Measurements from ENCODE around the gene HDAC4. TPM values are rescaled to one million over a fixed set of nuclear protein-coding genes. Genes with fewer than 3 reads are reported as not detected.
A peak's percentile ranks its signal among the peaks of the same experiment; 100 is the strongest.

The HDAC4 gene
- total and polyA plus RNA-seq, 2 of the 8 experiments (the other 6 are each of a cell fraction or from before 2014, with no cell fraction given) = 15.4 to 31.5 TPM

DNA sequence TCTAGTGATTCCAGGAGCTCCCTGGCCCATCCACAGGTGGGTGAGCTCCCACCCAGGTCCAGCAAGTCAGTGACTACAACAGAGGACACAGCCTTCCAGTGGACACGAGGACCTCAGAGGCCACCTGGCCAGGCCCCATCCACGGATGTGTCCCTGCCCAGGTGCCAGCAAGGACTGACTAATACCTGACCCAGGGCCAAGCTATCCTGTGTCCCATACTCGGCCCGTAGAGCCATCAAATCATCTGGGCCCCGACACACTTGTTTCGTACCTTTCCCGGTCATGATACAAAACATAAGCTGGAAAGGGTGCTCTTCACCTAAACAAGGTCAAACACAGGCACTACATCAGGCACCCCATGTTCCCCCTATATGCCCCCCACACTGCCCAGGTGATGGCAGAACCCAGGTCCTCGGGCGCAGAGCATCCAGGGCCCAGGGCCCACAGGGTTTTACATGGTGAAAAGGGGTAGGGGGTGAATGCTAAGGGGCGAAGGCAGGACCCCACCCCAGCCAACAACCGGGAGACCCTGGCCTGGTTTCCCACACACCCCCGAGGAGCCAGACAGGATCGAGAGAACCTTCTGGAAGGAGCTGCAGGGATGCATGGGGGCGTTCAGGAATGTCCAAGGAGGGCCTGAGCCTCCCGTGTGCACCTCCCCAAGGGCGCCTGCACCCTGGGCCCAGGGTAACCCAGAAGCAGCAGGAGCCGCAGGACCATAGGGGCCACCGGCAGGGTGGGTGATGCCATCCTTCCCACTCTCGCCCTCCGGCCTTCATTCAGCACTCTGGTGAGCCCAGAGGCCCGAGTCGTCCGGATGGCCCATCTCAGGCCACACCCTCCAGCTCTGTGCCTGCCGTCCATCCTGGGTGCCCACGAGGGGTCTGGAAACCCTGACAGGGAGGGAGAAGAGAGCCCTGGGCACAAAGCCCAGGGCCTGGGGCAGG is 94.3 kb downstream of the HDAC4 start:
- Histone ChIP-seq H3K27me3 (replicated peaks in 1 of 4; ENCODE audit: control insufficient read depth in 3 of 4, extremely low read depth in 1 of 4, insufficient read depth in 3 of 4, low read length in 3 of 4) (no peaks in the 10 kb centered on the region), H3K4me3 (ENCODE audit: extremely low read depth in 1 of 4, insufficient read depth in 2 of 4, low read depth in 3 of 4, low read length in 4 of 4) (no peak overlapping the region), H2AFZ (ENCODE audit: low read length) (no peak overlapping the region), H2AK5ac (ENCODE audit: low read depth, low read length) (no peak overlapping the region), H3K56ac (replicated peaks; ENCODE audit: insufficient read length, low read depth, low read length) (no peak overlapping the region), H4K8ac (ENCODE audit: extremely low read depth, insufficient read depth, low read length) (no peak overlapping the region), H2BK120ac (replicated peaks; ENCODE audit: low read depth, low read length) (no peak overlapping the region), H4K5ac (ENCODE audit: insufficient read length, low read depth, low read length) (no peak overlapping the region), H3K27ac (ENCODE audit: low read depth, low read length) (no peak overlapping the region), H4K20me1 (replicated peaks in 1 of 2; ENCODE audit: control insufficient read depth in 1 of 2, insufficient read depth in 2 of 2, low read length in 2 of 2) (peaks cover 10 to 14% of the 10 kb centered on the region in 2 experiments), H3K36me3 (ENCODE audit: control insufficient read depth in 2 of 4, insufficient read depth in 4 of 4, low read length in 3 of 4) (no peaks in the 10 kb centered on the region), H3K4ac (replicated peaks; ENCODE audit: insufficient read length, low read depth, low read length) (no peak overlapping the region), H3K23ac (ENCODE audit: insufficient read length) (no peak overlapping the region), H3K9ac (replicated peaks in 1 of 4; ENCODE audit: extremely low read depth in 1 of 4, low read depth in 3 of 4, low read length in 3 of 4) (no peak overlapping the region), H4K91ac (replicated peaks; ENCODE audit: insufficient read length, low read length) (no peak overlapping the region), H3K18ac (ENCODE audit: extremely low read depth, low read length) (no peak overlapping the region), H2BK15ac (ENCODE audit: low read length) (no peak overlapping the region), H3K79me1 (ENCODE audit: low read depth, low read length) (peaks cover 20% of the 10 kb centered on the region), H2BK5ac (ENCODE audit: low read depth, low read length) (peak overlapping the region; percentile 16; the same call in 1 of the 2 replicates), H3K14ac (ENCODE audit: insufficient read length) (no peak overlapping the region), H3K23me2 (ENCODE audit: low read depth, low read length) (no peaks in the 10 kb centered on the region), H3K4me1 (replicated peaks in 1 of 4; ENCODE audit: control insufficient read depth in 3 of 4, insufficient read depth in 4 of 4, low read length in 3 of 4) (peaks cover 0 to 11% (median 5%) of the 10 kb centered on the region in 4 experiments; a peak in 4 of 7 replicates), H2BK20ac (ENCODE audit: low read length) (no peak overlapping the region), H3K4me2 (ENCODE audit: insufficient read depth in 1 of 2, low read depth in 2 of 2, low read length in 2 of 2) (no peak overlapping the region), H3K79me2 (ENCODE audit: control insufficient read depth in 1 of 2, insufficient read depth in 2 of 2, low read length in 2 of 2) (peaks cover 0 to 96% of the 10 kb centered on the region in 2 experiments; a peak in 2 of 4 replicates), H2BK12ac (ENCODE audit: low read depth, low read length) (no peak overlapping the region), H3K9me3 (ENCODE audit: insufficient read depth in 2 of 2, low read depth in 1 of 2, low read length in 1 of 2) (no peaks in the 10 kb centered on the region)
- DNase-seq (ENCODE audit: low read depth in 1 of 2, low spot score in 2 of 2) (no peak), FAIRE-seq (no peak)
- ChIA-PET CTCF (ENCODE audit: partially characterized antibody) (interaction anchor here (0.8 to 4.6 kb wide), 4 partner anchors 10 to 163 kb away, joined by 3 to 20 read pairs (median 5); no protein-coding TSS in a partner anchor), POLR2A (ENCODE audit: partially characterized antibody) (no interaction called here)
- 89% methylated on average over 25 of the region's 25 CpGs; no CpG with 5 or more reads in 1 of the 2 experiments for WGBS, 2 experiments (ENCODE audit: extremely low coverage in 1 of 2, insufficient coverage in 1 of 2, insufficient read length in 1 of 2, insufficient replicate concordance in 2 of 2, low coverage in 1 of 2, low lambda C conversion rate in 2 of 2, missing lambda C conversion rate in 1 of 2)
- TF ChIP-seq, protein P1, sequence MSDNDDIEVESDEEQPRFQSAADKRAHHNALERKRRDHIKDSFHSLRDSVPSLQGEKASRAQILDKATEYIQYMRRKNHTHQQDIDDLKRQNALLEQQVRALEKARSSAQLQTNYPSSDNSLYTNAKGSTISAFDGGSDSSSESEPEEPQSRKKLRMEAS (IDR thresholded peaks at IDR 0.05) = no peak
- no peak for TF ChIP-seq TAF7 (optimal IDR thresholded peaks at IDR 0.05; ENCODE audit: borderline replicate concordance, low read depth, low read length)
- TF ChIP-seq, protein P2, sequence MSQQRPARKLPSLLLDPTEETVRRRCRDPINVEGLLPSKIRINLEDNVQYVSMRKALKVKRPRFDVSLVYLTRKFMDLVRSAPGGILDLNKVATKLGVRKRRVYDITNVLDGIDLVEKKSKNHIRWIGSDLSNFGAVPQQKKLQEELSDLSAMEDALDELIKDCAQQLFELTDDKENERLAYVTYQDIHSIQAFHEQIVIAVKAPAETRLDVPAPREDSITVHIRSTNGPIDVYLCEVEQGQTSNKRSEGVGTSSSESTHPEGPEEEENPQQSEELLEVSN (IDR thresholded peaks at IDR 0.05) = no peak
- no peak for TF ChIP-seq SP1 (IDR thresholded peaks at IDR 0.05; ENCODE audit: low read depth, low read length)
- TF ChIP-seq HDAC6 (IDR thresholded peaks at IDR 0.05; ENCODE audit: low read depth, low read length) = no peak
- TF ChIP-seq, protein P3, sequence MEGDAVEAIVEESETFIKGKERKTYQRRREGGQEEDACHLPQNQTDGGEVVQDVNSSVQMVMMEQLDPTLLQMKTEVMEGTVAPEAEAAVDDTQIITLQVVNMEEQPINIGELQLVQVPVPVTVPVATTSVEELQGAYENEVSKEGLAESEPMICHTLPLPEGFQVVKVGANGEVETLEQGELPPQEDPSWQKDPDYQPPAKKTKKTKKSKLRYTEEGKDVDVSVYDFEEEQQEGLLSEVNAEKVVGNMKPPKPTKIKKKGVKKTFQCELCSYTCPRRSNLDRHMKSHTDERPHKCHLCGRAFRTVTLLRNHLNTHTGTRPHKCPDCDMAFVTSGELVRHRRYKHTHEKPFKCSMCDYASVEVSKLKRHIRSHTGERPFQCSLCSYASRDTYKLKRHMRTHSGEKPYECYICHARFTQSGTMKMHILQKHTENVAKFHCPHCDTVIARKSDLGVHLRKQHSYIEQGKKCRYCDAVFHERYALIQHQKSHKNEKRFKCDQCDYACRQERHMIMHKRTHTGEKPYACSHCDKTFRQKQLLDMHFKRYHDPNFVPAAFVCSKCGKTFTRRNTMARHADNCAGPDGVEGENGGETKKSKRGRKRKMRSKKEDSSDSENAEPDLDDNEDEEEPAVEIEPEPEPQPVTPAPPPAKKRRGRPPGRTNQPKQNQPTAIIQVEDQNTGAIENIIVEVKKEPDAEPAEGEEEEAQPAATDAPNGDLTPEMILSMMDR (IDR thresholded peaks at IDR 0.05; ENCODE audit: control extremely low read depth in 1 of 3, insufficient read depth in 1 of 3, low read depth in 1 of 3, low read length in 3 of 3) = no peak
- no peak for TF ChIP-seq JUND (IDR thresholded peaks at IDR 0.05; ENCODE audit: low read length)
- no peak for TF ChIP-seq KDM5A (IDR thresholded peaks at IDR 0.05; ENCODE audit: low read length)

All from H1 (cell line).